Measurements from ENCODE around the gene DNAJC16. TPM values are rescaled to one million over a fixed set of nuclear protein-coding genes. Genes with fewer than 3 reads are reported as not detected.

DNAJC16 gene
- total RNA-seq, 3 donors from 2014 or later (not counting 1 experiment from before 2014, with no cell fraction given): 18.6 to 22.8 (median 18.7) TPM

GRCh38 chr1:15507278-15507677 is 19.4 kb upstream of the DNAJC16 start:
- DNase-seq (no peak), ATAC-seq (no peak)
- Mint-ChIP-seq H3K27ac (no peak overlapping the region), H3K4me3 (no peak overlapping the region), H3K27me3 (ENCODE audit: low read depth in 2 of 2) (no peaks in the 10 kb centered on the region), H3K9me3 (no peaks in the 10 kb centered on the region), H3K36me3 (no peaks in the 10 kb centered on the region), H3K4me1 (peaks cover 5 to 7% of the 10 kb centered on the region in 2 donors)
- no peaks in the 10 kb centered on the region for H3K9me3 ChIP-seq (ENCODE audit: control insufficient read depth, insufficient read depth, low read length)
- no peak overlapping the region for H3K27ac ChIP-seq (ENCODE audit: low read length)
- peaks cover 28% of the 10 kb centered on the region for H3K36me3 ChIP-seq (ENCODE audit: control insufficient read depth, insufficient read depth, low read length)
- H3K4me3 ChIP-seq (ENCODE audit: low read length): no peak overlapping the region
- intact Hi-C loops (cut with micrococcal nuclease): no loop called here
- H3K27me3 ChIP-seq (ENCODE audit: control insufficient read depth, insufficient read depth, low read length): no peaks in the 10 kb centered on the region
- TF ChIP-seq, protein P1, sequence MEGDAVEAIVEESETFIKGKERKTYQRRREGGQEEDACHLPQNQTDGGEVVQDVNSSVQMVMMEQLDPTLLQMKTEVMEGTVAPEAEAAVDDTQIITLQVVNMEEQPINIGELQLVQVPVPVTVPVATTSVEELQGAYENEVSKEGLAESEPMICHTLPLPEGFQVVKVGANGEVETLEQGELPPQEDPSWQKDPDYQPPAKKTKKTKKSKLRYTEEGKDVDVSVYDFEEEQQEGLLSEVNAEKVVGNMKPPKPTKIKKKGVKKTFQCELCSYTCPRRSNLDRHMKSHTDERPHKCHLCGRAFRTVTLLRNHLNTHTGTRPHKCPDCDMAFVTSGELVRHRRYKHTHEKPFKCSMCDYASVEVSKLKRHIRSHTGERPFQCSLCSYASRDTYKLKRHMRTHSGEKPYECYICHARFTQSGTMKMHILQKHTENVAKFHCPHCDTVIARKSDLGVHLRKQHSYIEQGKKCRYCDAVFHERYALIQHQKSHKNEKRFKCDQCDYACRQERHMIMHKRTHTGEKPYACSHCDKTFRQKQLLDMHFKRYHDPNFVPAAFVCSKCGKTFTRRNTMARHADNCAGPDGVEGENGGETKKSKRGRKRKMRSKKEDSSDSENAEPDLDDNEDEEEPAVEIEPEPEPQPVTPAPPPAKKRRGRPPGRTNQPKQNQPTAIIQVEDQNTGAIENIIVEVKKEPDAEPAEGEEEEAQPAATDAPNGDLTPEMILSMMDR (IDR thresholded peaks at IDR 0.05): no peak
- no peaks in the 10 kb centered on the region for H3K4me1 ChIP-seq (ENCODE audit: control insufficient read depth, insufficient read depth, low read length)
- 98% methylated on average over 4 of the region's 5 CpGs for WGBS (ENCODE audit: insufficient coverage)

DNA sequence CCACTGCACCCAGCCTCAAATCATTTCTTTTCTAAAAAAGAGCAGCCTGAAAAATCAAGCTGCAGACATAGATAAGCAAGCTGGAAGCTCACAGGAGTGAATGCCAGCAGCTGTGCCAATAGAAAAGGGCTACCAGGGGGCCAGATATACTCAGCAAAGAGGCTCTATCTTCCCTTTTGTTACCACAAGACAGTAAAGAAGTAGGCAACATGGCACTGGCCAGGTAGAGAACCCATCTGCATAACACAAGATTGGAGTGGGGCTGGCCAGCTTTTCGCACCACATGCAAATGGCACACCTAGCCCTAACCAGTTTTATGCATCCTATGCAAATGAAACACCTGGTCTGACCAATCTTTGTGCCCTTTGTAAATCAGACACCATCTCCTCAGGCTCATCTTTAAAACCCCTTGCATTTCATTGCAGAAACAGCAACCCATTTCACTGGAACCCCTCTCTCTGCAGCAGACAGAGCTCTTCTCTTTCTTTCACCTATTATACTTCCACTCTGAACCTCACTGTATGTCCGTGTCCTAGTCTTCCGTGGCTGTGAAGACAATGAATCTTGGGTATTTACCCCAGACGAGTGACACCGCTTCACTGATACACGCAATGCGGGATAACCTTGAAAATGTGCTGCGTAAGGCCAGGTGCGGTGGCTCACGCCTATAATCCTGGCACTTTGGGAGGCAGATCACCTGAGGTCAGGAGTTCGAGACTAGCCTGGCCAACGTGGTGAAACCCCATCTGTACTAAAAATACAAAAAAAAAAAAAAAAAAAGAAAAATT is 17.8 kb upstream of the DNAJC16 start:
- no peaks in the 10 kb centered on the region for H3K9me3 Mint-ChIP-seq

GRCh38 chr1:15509586-15509985 is 17.1 kb upstream of the DNAJC16 start:
- Mint-ChIP-seq H3K4me1 (peaks cover 7 to 11% of the 10 kb centered on the region in 2 donors), H3K27me3 (ENCODE audit: low read depth in 2 of 2) (no peaks in the 10 kb centered on the region), H3K4me3 (no peak overlapping the region), H3K27ac (no peak overlapping the region), H3K9me3 (no peaks in the 10 kb centered on the region), H3K36me3 (no peaks in the 10 kb centered on the region)
- TF ChIP-seq, protein P1 (IDR thresholded peaks at IDR 0.05): no peak
- 85% methylated on average over 5 of the region's 7 CpGs for WGBS (ENCODE audit: insufficient coverage)
- H3K9me3 ChIP-seq (ENCODE audit: control insufficient read depth, insufficient read depth, low read length): no peaks in the 10 kb centered on the region
- no peaks in the 10 kb centered on the region for H3K4me1 ChIP-seq (ENCODE audit: control insufficient read depth, insufficient read depth, low read length)
- intact Hi-C loops (cut with micrococcal nuclease): no loop called here
- no peak for DNase-seq
- peaks cover 25% of the 10 kb centered on the region for H3K36me3 ChIP-seq (ENCODE audit: control insufficient read depth, insufficient read depth, low read length)
- no peaks in the 10 kb centered on the region for H3K27me3 ChIP-seq (ENCODE audit: control insufficient read depth, insufficient read depth, low read length)
- H3K4me3 ChIP-seq (ENCODE audit: low read length): no peak overlapping the region
- no peak for ATAC-seq
- no peak overlapping the region for H3K27ac ChIP-seq (ENCODE audit: low read length)

More for the DNA sequence above, 17.8 kb upstream of the DNAJC16 start:
- no peak overlapping the region for H3K4me3 ChIP-seq (ENCODE audit: low read length)
- ATAC-seq (no peak), DNase-seq (no peak)
- intact Hi-C loops (cut with micrococcal nuclease): no loop called here
- TF ChIP-seq, protein P1 (IDR thresholded peaks at IDR 0.05): no peak
- WGBS (ENCODE audit: insufficient coverage): 97% methylated on average over 10 of the region's 12 CpGs
- Mint-ChIP-seq H3K27me3 (ENCODE audit: low read depth in 2 of 2) (no peaks in the 10 kb centered on the region), H3K36me3 (no peaks in the 10 kb centered on the region), H3K4me3 (no peak overlapping the region), H3K4me1 (peaks cover 5 to 7% of the 10 kb centered on the region in 2 donors), H3K27ac (no peak overlapping the region)
- no peaks in the 10 kb centered on the region for H3K4me1 ChIP-seq (ENCODE audit: control insufficient read depth, insufficient read depth, low read length)
- H3K36me3 ChIP-seq (ENCODE audit: control insufficient read depth, insufficient read depth, low read length): peaks cover 26% of the 10 kb centered on the region
- no peaks in the 10 kb centered on the region for H3K9me3 ChIP-seq (ENCODE audit: control insufficient read depth, insufficient read depth, low read length)
- no peaks in the 10 kb centered on the region for H3K27me3 ChIP-seq (ENCODE audit: control insufficient read depth, insufficient read depth, low read length)
- no peak overlapping the region for H3K27ac ChIP-seq (ENCODE audit: low read length)

All from natural killer cell (primary cell).